HepG2 (cell line): ENCODE data around the gene CFAP45. TPM values are rescaled to one million over a fixed set of nuclear protein-coding genes. Genes with fewer than 3 reads are reported as not detected.
A peak's percentile ranks its signal among the peaks of the same experiment; 100 is the strongest.

ENCODE experiments used
- ATAC-seq: fragments of 200-7000 bp; cut with Tn5 transposase; 3 replicates; pipeline ENCODE4 v1.9.1; 2020; ENCODE audit warnings: mild to moderate bottlenecking, moderate library complexity
- BruUV-seq: library from RNA; stranded (reverse); fragments of 400-500 nt; replicated peaks from 2 replicates; lab custom pipeline; 2021; lab: Mats Ljungman, UMichigan
- CTCF ChIA-PET: fragments of 300-600 bp; formaldehyde crosslinking; extraction: SDS; loops from one replicate; lab custom pipeline; 2021; ENCODE audit warnings: low total read pairs, inconsistent platforms, low intra/inter-chr PET ratio; lab: Yijun Ruan, JAX
- POLR2A ChIA-PET: fragments of 350-600 bp; sonication (Branson Sonifier 250); formaldehyde crosslinking; loops from one replicate; lab custom pipeline; 2020; ENCODE audit warnings: antibody characterized with exemption, inconsistent platforms; lab: Yijun Ruan, JAX
- DNase-seq: peaks from one replicate; pipeline ENCODE4 v3.0.0-alpha.2; 2015; ENCODE audit warnings: low spot score
- FAIRE-seq: peaks from 3 replicates; lab custom pipeline; 2011; peaks lifted over from hg19 to GRCh38; lab: Jason Lieb, UNC
- H2AFZ ChIP-seq: one replicate; pipeline ENCODE4 v1.6.1; 2011; ENCODE audit warnings: low read length, inconsistent platforms
- H3K27ac ChIP-seq: fragments of 300-600 bp; 3 replicates; pipeline ENCODE4 v1.8.0; 2011; ENCODE audit warnings: mixed run types, mild to moderate bottlenecking, mixed read lengths, low read length, inconsistent platforms; ENCODE audit not compliant: insufficient read depth; ENCODE audit errors: extremely low read length
- H3K27me3 ChIP-seq, 2 experiments: fragments of 200-600 bp in 1 of 2; 2 replicates in 1 of 2; 3 replicates in 1 of 2; pipeline versions ENCODE4 v1.6.0 to v1.8.0; 2011; ENCODE audit warnings: low read length in 2 of 2, mild to moderate bottlenecking in 2 of 2, moderate library complexity in 2 of 2, inconsistent platforms in 1 of 2; ENCODE audit not compliant: insufficient read depth in 2 of 2, control insufficient read depth in 1 of 2
- H3K36me3 ChIP-seq, 2 experiments: fragments of 200-600 bp in 1 of 2; replicated peaks in 1 of 2; 2 replicates in 1 of 2; 3 replicates in 1 of 2; pipeline versions ENCODE4 v1.5.1 to v1.8.0; 2011; ENCODE audit warnings: low read length in 2 of 2, inconsistent platforms in 1 of 2; ENCODE audit not compliant: insufficient read depth in 2 of 2, control insufficient read depth in 1 of 2
- H3K4me1 ChIP-seq: 2 replicates; pipeline ENCODE4 v1.5.1; 2012; ENCODE audit warnings: low read length, inconsistent platforms; ENCODE audit not compliant: insufficient read depth
- H3K4me2 ChIP-seq: 2 replicates; pipeline ENCODE4 v1.6.0; 2011; ENCODE audit warnings: low read depth, low read length, inconsistent platforms
- H3K4me3 ChIP-seq, 3 experiments: fragments of 200-600 bp in 1 of 3; sonication (generic), shearing (Covaris generic) in 1 of 3; replicated peaks in 1 of 3; 2 replicates each; pipeline ENCODE4 v1.5.1; 2011 to 2016; ENCODE audit warnings: low read length in 3 of 3, inconsistent platforms in 2 of 3, low read depth in 2 of 3, mild to moderate bottlenecking in 2 of 3, control low read depth in 1 of 3, mixed read lengths in 1 of 3; ENCODE audit not compliant: insufficient read depth in 1 of 3
- H3K79me2 ChIP-seq: one replicate; pipeline ENCODE4 v1.6.1; 2011; ENCODE audit warnings: low read length, inconsistent platforms; ENCODE audit not compliant: insufficient read depth
- H3K9ac ChIP-seq: 2 replicates; pipeline ENCODE4 v1.6.0; 2011; ENCODE audit warnings: mild to moderate bottlenecking, low read depth, low read length, inconsistent platforms; ENCODE audit not compliant: insufficient read depth
- H3K9me3 ChIP-seq: 2 replicates; pipeline ENCODE4 v1.5.1; 2012; ENCODE audit warnings: mild to moderate bottlenecking, low read length
- H4K20me1 ChIP-seq: 2 replicates; pipeline ENCODE4 v1.6.0; 2011; ENCODE audit warnings: inconsistent platforms, mild to moderate bottlenecking, low read length, moderate library complexity; ENCODE audit not compliant: insufficient read depth
- BRCA1 ChIP-seq: sonication (generic); formaldehyde crosslinking; IDR thresholded peaks from 2 replicates; pipeline ENCODE4 v1.4.0; 2020; ENCODE audit warnings: missing genetic modification reagents
- BRD4 ChIP-seq: sonication (generic); formaldehyde crosslinking; IDR thresholded peaks from 2 replicates; pipeline ENCODE4 v1.4.0; 2020; ENCODE audit warnings: missing genetic modification reagents
- SMARCC2 ChIP-seq: fragments of 450-650 bp; IDR thresholded peaks from 2 replicates; pipeline ENCODE4 v1.6.1; 2017; ENCODE audit warnings: antibody characterized with exemption, mild to moderate bottlenecking
- TARDBP ChIP-seq: sonication (generic); formaldehyde crosslinking; IDR thresholded peaks from 2 replicates; pipeline ENCODE4 v1.8.0; 2022; ENCODE audit warnings: mild to moderate bottlenecking, missing genetic modification reagents
- ZNF205 ChIP-seq: IDR thresholded peaks from 2 replicates; pipeline ENCODE4 v1.6.1; 2018; ENCODE audit warnings: missing biosample characterization, missing genetic modification reagents
- ZNF720 ChIP-seq: sonication (generic); formaldehyde crosslinking; IDR thresholded peaks from 2 replicates; pipeline ENCODE4 v1.4.0; 2020; ENCODE audit warnings: missing genetic modification reagents
- ZNF83 ChIP-seq: sonication (generic); formaldehyde crosslinking; IDR thresholded peaks from 2 replicates; pipeline ENCODE4 v1.4.0; 2020; ENCODE audit warnings: missing genetic modification reagents, mild to moderate bottlenecking, borderline replicate concordance
- ZNF841 ChIP-seq: sonication (generic); formaldehyde crosslinking; IDR thresholded peaks from 2 replicates; pipeline ENCODE4 v1.8.1; 2023; ENCODE audit warnings: missing genetic modification reagents, borderline replicate concordance
- ZSCAN20 ChIP-seq: sonication (generic); formaldehyde crosslinking; IDR thresholded peaks from 2 replicates; pipeline ENCODE4 v1.4.0; 2020; ENCODE audit warnings: missing genetic modification reagents, mild to moderate bottlenecking, borderline replicate concordance
- WGBS: methylation state at CpG from one replicate; pipeline ENCODE4 v1.1.6; 2017; ENCODE audit warnings: low lambda C conversion rate; 5-methylcytosine and 5-hydroxymethylcytosine counted together
- in situ Hi-C: cut with HindIII; loops from 2 replicates; pipeline ENCODE4 v1.10.0; 2017; ENCODE audit warnings: low pct_unique_long_range_greater_than_20kb; ENCODE audit not compliant: extremely low pct_ligation_motif_present
- intact Hi-C: fragments of 100-400 bp; cut with micrococcal nuclease; formaldehyde crosslinking; loops from one replicate; pipeline ENCODE4 v1.10.0; 2022; ENCODE audit not compliant: unreplicated experiment
- polyA plus RNA-seq, 8 experiments: library from polyadenylated mRNA; depleted of rRNA in 3 of 8; stranded (reverse) in 7 of 8; unstranded in 1 of 8; fragments of >200 nt; fragmentation: Illumina TruSeq in 4 of 8; extraction: Trizol in 4 of 8; gene quantifications; 2 replicates each; pipeline versions ENCODE4 v1.2.1 to v1.2.3, GENCODE V29; 2011 to 2016; ENCODE audit warnings: low read depth in 4 of 8, missing spikeins in 1 of 8, mixed read lengths in 1 of 8; ENCODE audit not compliant: insufficient read depth in 1 of 8
- total RNA-seq, 5 experiments: library from RNA; depleted of rRNA; stranded (reverse); fragments of >200 nt; fragmentation: Illumina TruSeq; extraction: Trizol; gene quantifications; 2 replicates each; pipeline ENCODE4 v1.2.3, GENCODE V29; 2016; ENCODE audit warnings: low read depth in 1 of 5
- TF ChIP-seq, protein P1 (sequence below): sonication (generic); formaldehyde crosslinking; IDR thresholded peaks from 2 replicates; pipeline ENCODE4 v1.4.0; 2020; ENCODE audit warnings: missing genetic modification reagents, mild to moderate bottlenecking, borderline replicate concordance

Gene CFAP45
- total and polyA plus RNA-seq, 2 of the 13 experiments (the other 11 are each of a cell fraction or from before 2014, with no cell fraction given), result not detected

DNA sequence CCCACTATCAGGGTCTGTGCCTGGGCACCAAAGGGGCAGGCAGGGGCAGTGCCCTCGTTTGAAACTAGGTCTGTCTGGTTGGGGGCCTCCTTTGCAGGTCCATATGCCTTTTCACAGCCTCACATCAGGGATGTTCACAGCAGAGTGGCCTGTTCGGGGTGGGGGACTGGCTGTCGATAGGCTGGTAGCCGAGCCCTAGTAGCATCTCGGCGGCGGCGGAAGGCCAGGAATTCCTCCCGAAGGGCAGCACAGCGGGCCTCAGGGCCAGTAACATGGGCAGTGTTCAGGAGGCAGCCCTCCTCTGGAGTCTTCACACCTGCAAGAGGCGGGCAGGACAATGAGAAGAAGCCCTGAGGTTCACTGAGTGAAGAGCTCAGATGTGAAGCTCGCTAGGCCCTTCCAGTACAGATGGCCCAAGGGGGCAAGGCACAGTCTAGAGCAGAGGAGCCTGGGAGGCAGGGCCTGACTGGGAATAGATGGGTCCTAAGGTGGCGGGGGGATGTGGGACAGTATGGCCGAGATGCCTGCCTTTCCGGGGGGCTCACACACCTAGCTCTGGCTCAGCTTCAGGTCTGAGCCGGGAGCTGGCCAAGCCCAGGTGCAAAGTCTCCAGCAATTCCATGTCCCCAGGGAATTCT lies 27.4 kb upstream of the CFAP45 start (continued):
- TF ChIP-seq, protein P1, sequence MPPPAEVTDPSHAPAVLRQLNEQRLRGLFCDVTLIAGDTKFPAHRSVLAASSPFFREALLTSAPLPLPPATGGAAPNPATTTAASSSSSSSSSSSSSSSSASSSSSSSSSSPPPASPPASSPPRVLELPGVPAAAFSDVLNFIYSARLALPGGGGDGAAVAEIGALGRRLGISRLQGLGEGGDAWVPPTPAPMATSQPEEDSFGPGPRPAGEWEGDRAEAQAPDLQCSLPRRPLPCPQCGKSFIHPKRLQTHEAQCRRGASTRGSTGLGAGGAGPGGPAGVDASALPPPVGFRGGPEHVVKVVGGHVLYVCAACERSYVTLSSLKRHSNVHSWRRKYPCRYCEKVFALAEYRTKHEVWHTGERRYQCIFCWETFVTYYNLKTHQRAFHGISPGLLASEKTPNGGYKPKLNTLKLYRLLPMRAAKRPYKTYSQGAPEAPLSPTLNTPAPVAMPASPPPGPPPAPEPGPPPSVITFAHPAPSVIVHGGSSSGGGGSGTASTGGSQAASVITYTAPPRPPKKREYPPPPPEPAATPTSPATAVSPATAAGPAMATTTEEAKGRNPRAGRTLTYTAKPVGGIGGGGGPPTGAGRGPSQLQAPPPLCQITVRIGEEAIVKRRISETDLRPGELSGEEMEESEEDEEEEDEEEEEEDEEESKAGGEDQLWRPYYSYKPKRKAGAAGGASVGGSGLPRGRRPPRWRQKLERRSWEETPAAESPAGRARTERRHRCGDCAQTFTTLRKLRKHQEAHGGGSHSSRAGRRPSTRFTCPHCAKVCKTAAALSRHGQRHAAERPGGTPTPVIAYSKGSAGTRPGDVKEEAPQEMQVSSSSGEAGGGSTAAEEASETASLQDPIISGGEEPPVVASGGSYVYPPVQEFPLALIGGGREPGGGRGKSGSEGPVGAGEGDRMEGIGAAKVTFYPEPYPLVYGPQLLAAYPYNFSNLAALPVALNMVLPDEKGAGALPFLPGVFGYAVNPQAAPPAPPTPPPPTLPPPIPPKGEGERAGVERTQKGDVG (CRISPR knock-in tag), result no peak
- no peak for TF ChIP-seq ZNF205 (CRISPR knock-in tag)
- TF ChIP-seq ZSCAN20, result no peak
- no peak for TF ChIP-seq ZNF841 (CRISPR knock-in tag)
- TF ChIP-seq ZNF720 (CRISPR knock-in tag), result no peak
- TF ChIP-seq SMARCC2, result no peak
- no peak for TF ChIP-seq ZNF83 (CRISPR knock-in tag)
- TF ChIP-seq BRD4 (CRISPR knock-in tag), result no peak

- TF ChIP-seq TARDBP (no peak), BRCA1 (CRISPR knock-in tag) (no peak)
- TF ChIP-seq, all 625 proteins: peak for 0
- Histone ChIP-seq H3K79me2 (no peaks in the 10 kb centered on the region), H3K36me3 (no peaks in the 10 kb centered on the region), H3K9ac (peak overlapping the region; percentile 61; the same call in 1 of the 2 replicates), H4K20me1 (no peaks in the 10 kb centered on the region), H3K4me1 (peaks cover 41% of the 10 kb centered on the region), H3K4me3 (peak overlapping the region in 2 of 3 experiments; percentile 51 to 56; a peak in 3 of 6 replicates), H3K27me3 (peaks cover 5 to 37% of the 10 kb centered on the region in 2 experiments), H3K4me2 (peak overlapping the region; percentile 66), H2AFZ (no peak overlapping the region), H3K9me3 (no peaks in the 10 kb centered on the region), H3K27ac (no peak overlapping the region)
- in situ Hi-C loops (no loop called here), intact Hi-C loops (no loop called here)
- POLR2A ChIA-PET, result no interaction called here
- CTCF ChIA-PET, result no interaction called here
- DNase-seq (no peak), FAIRE-seq (no peak), ATAC-seq (no peak)
- 56% methylated on average over 1 of the region's 7 CpGs for WGBS
- TSS peak; percentile 64 for BruUV-seq
These were observed 25.7 kb upstream of the CFAP45 start for GRCh38 chr1:159925719-159926078.
